Subcutaneous abdominal adipose tissue (tissue), 5 donors: ENCODE results near the gene FAM169A.
"Not testable (repeated sequence)": the region's sequence is repeated elsewhere in the genome, so short reads cannot be mapped to it uniquely, and the experiment has no call there.

Experiments used
- H3K27ac ChIP-seq: one replicate; pipeline ENCODE4 v1.7.0; 2013; ENCODE audit warnings: low read depth, mild to moderate bottlenecking, inconsistent platforms, low read length, moderate library complexity
- H3K27me3 ChIP-seq, 5 donors: one replicate each; pipeline ENCODE4 v1.7.0; 2013; ENCODE audit warnings: low read length in 5 of 5, inconsistent platforms in 1 of 5; ENCODE audit not compliant: control insufficient read depth in 5 of 5, insufficient read depth in 4 of 5
- H3K36me3 ChIP-seq, 5 donors: one replicate each; pipeline ENCODE4 v1.7.0; 2013; ENCODE audit warnings: low read length in 5 of 5; ENCODE audit not compliant: control insufficient read depth in 5 of 5, insufficient read depth in 5 of 5
- H3K4me1 ChIP-seq, 5 donors: one replicate each; pipeline ENCODE4 v1.7.0; 2013; ENCODE audit warnings: low read length in 5 of 5, mild to moderate bottlenecking in 3 of 5, moderate library complexity in 1 of 5; ENCODE audit not compliant: control insufficient read depth in 5 of 5, insufficient read depth in 5 of 5
- H3K4me3 ChIP-seq, 5 donors: one replicate each; pipeline ENCODE4 v1.7.0; 2013; ENCODE audit warnings: low read length in 5 of 5, low read depth in 1 of 5
- H3K9ac ChIP-seq, 5 donors: one replicate each; pipeline ENCODE4 v1.7.0; 2013; ENCODE audit warnings: low read length in 5 of 5, mild to moderate bottlenecking in 4 of 5, moderate library complexity in 3 of 5
- H3K9me3 ChIP-seq, 5 donors: one replicate each; pipeline ENCODE4 v1.7.0; 2013; ENCODE audit warnings: low read length in 5 of 5; ENCODE audit not compliant: control insufficient read depth in 5 of 5
- donor health status: healthy.
- donor health status: healthy.
- donor health status: healthy.
- donor health status: healthy.
- donor health status: healthy.

FAM169A gene

DNA sequence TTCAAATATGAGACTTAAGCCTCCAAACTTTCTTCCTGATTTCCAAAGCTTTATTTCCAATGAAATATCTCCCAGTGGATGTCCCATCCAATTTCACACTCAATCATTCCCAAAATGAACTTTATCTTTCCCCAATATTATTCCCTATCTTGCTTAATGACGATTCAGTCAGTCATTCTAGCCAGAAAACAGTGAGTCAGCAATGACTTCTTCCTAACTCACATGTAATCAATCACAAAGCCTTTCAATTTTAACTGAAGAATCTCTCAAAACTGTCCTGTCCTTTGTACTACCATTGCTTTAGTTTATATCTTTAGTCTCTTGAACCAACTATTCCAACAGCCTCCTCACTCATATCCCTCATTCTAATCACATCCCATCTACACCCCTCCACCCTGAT, 64.2 kb downstream of the FAM169A start:
- Histone ChIP-seq H3K9ac (no peak overlapping the region), H3K27ac (no peak overlapping the region), H3K36me3 (no peaks in the 10 kb centered on the region), H3K9me3 (no peaks in the 10 kb centered on the region), H3K27me3 (peaks cover 0 to 5% (median 0%) of the 10 kb centered on the region in 5 donors), H3K4me3 (no peak overlapping the region), H3K4me1 (no peaks in the 10 kb centered on the region)

DNA sequence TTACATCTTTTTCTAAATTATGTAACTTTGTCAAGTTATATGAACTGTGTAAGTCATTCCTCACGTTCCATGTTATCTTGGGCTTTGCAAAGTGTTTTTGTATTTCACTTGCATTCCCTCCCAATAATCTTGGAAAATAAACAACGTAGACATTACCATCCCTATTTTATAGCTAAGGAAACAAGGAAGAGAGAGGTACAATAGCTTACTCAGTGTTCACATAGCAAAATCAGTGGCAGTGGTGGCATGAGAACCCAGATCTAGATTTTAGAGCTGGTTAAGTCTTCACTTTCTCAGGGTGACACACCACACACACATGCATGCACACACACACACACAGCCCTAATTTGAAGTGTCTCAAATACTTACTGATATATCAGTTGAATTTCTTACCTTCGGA, 65.0 kb downstream of the FAM169A start:
- Histone ChIP-seq H3K36me3 (no peaks in the 10 kb centered on the region), H3K9ac (no peak overlapping the region), H3K27me3 (peaks cover 0 to 5% (median 0%) of the 10 kb centered on the region in 5 donors), H3K4me3 (no peak overlapping the region), H3K9me3 (no peaks in the 10 kb centered on the region), H3K4me1 (no peaks in the 10 kb centered on the region), H3K27ac (no peak overlapping the region)

DNA sequence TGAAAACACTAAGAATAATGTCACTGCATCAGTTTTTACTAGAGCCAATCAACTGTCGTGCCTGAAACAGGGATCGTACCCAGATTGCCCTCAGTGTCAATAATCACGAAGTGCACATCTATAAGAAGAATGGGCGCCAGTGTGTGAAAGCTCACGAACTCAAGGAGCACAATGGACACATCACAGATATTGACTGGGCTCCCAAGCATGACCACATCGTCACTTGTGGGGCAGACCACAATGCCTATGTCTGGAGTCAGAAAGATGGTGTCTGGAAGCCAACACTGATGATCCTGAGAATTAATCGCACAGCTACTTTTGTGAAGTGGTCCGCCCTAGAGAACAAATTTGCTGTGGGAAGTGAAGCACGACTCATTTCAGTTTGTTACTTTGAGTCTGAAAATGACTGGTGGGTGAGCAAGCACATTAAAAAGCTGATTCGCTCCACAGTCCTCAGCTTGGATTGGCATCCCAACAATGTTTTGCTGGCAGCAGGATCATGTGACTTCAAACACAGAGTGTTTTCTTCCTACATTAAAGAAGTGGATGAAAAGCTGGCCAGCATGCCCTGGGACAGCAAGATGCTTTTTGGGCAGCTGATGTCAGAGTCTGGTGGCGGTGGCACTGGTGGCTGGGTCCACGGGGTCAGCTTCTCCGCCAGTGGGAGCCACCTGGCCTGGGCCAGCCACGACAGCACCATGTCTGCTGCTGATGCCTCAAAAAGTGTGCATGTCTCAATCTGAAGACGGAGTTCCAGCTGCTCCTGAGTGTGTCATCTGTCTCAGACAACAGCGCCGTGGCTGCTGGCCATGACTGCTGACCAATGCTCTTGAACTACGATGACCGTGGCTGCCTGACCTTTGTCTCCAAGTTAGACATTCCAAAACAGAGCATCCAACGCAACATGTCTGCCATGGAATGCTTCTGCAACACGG, 66.9 kb downstream of the FAM169A start:
- no peak overlapping the region for H3K9ac ChIP-seq
- H3K4me3 ChIP-seq: no peak overlapping the region
- peaks cover 0 to 5% (median 0%) of the 10 kb centered on the region in 5 donors for H3K27me3 ChIP-seq
- H3K4me1 ChIP-seq: no peaks in the 10 kb centered on the region
- no peaks in the 10 kb centered on the region for H3K9me3 ChIP-seq
- no peaks in the 10 kb centered on the region for H3K36me3 ChIP-seq
- no peak overlapping the region for H3K27ac ChIP-seq

DNA sequence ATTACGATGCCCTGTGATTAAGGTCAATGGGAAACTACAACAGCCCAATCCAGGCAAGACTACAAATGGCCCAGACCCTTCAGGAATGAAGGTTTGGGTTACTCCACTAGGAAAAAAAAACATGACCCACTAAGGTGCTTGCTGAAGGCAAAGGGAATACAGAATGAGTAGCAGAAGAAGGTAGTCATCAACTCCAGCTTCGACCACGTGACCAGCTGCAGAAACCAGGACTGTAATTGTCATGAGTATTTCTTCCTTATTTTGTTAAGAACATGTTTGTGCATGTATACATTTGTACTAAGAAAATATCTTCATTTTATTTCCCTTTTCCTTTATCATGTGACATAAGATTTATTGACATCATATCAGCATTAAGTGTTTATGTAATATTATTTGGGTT, 74.5 kb downstream of the FAM169A start:
- H3K4me1 ChIP-seq, H3K4me3 ChIP-seq, H3K9me3 ChIP-seq, H3K9ac ChIP-seq, H3K27me3 ChIP-seq, H3K27ac ChIP-seq, H3K36me3 ChIP-seq: not testable (repeated sequence)

DNA sequence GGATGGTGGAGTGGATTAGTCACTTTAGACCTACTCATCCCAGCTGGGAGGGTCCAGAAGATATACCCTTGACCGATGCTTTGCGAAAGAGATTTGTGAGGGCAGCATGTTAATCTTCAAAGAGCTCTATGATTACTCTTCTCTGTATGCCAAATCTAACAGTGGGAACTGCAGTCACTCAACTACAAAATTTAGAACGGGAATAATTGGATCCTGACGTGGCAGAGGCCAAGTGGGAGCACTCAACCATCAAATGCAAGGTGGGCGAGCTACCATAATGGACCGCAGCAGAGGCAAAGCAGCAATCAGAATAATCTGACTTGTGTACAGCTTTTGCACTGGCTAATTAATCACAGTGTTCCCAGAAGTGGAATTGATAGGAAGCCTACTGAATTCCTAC, 78.8 kb downstream of the FAM169A start:
- no peak overlapping the region for H3K4me3 ChIP-seq
- no peak overlapping the region for H3K27ac ChIP-seq
- H3K9ac ChIP-seq: no peak overlapping the region
- H3K9me3 ChIP-seq: peaks cover 0 to 3% (median 0%) of the 10 kb centered on the region in 5 donors
- peaks cover 0 to 3% (median 0%) of the 10 kb centered on the region in 5 donors for H3K27me3 ChIP-seq
- H3K36me3 ChIP-seq: no peaks in the 10 kb centered on the region
- no peaks in the 10 kb centered on the region for H3K4me1 ChIP-seq

DNA sequence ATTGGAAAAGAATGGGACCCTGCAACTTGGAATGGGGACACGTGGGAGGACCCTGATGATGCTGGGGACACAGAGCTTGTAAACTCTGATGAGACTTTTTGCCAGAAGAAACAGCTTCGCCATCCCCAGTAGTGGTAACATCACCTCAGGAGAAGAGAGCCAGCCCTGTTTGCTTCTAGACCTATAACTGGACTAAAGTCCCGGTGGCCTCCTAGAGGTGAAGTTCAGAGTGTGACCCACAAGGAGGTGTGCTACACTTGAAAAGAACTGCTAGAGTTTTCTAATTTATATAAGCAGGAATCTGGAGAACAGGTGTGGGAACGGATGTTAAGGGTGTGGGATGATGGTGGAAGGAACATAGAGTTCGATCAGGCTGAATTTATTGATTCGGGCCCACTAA, 79.3 kb downstream of the FAM169A start:
- Histone ChIP-seq H3K27ac (no peak overlapping the region), H3K4me1 (no peaks in the 10 kb centered on the region), H3K36me3 (no peaks in the 10 kb centered on the region), H3K4me3 (no peak overlapping the region), H3K27me3 (peaks cover 0 to 3% (median 0%) of the 10 kb centered on the region in 5 donors), H3K9me3 (peaks cover 0 to 3% (median 0%) of the 10 kb centered on the region in 5 donors), H3K9ac (no peak overlapping the region)

DNA sequence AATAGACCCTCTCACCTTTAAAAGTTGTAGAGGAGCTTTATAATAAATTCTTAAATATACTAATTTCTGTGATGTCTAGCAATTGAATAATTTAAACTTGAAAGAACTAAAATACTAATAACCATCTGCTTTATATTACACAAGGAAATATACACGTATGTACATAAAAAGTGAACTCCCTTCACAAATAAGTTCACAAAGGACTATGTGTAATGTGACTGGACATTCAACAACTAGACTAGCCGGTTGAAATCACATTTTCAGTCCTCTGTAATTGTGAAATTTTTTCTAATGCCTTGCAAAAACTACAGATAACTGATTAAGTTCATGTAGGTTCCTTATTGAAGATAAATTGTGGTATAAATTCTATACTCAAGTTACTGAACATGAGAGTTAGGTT, 87.6 kb downstream of the FAM169A start:
- no peak overlapping the region for H3K9ac ChIP-seq
- H3K4me1 ChIP-seq: no peaks in the 10 kb centered on the region
- H3K4me3 ChIP-seq: no peak overlapping the region
- peaks cover 23 to 35% (median 33%) of the 10 kb centered on the region in 5 donors for H3K36me3 ChIP-seq
- H3K9me3 ChIP-seq: no peaks in the 10 kb centered on the region
- H3K27ac ChIP-seq: no peak overlapping the region
- no peaks in the 10 kb centered on the region for H3K27me3 ChIP-seq

DNA sequence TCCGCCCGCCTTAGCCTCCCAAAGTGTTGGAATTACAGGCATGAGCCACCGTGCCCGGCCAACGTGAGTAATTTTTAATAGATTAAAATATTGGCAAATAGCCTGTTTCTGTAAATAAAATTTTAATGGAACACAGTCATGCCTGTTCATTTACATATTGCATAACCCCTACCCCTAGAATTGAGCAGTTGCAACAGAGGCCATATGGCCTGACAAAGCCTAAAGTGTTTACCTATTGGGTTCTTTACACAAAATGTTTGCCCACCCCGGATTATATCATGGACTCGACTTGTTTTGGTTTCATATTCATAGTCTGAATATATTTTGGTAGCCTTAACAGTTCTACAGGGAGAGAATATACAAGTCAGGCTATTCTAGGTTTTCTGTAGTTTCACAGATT, 93.8 kb downstream of the FAM169A start:
- Histone ChIP-seq H3K9me3 (no peaks in the 10 kb centered on the region), H3K4me3 (no peak overlapping the region), H3K9ac (no peak overlapping the region), H3K36me3 (peaks cover 40 to 71% (median 59%) of the 10 kb centered on the region in 5 donors), H3K27ac (no peak overlapping the region), H3K4me1 (peaks cover 2 to 10% (median 9%) of the 10 kb centered on the region in 5 donors), H3K27me3 (no peaks in the 10 kb centered on the region)

DNA sequence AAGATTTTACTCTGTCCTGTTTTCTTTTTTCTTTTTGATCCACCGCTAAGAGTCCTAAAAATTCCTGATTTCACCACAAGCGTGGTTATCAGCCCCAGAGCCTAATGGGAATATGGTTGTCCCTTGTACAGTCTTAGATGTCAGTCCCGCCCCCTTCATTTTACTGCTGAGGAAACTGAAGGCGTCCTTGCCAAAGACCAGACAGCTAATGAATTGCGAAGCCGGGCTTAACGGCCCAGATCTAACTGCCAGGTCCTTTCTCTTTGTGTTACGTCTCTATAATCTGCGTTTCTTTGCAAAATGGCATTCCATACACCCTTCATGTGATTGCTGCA, 98.6 kb downstream of the FAM169A start:
- peak overlapping the region; percentile 95 to 100 (median 97) for H3K4me3 ChIP-seq
- H3K4me1 ChIP-seq: peaks cover 5 to 29% (median 26%) of the 10 kb centered on the region in 5 donors
- peak overlapping the region; percentile 96 for H3K27ac ChIP-seq
- H3K27me3 ChIP-seq: no peaks in the 10 kb centered on the region
- H3K9me3 ChIP-seq: no peaks in the 10 kb centered on the region
- H3K9ac ChIP-seq: peak overlapping the region; percentile 83 to 99 (median 95)
- H3K36me3 ChIP-seq: peaks cover 17 to 31% (median 24%) of the 10 kb centered on the region in 5 donors

DNA sequence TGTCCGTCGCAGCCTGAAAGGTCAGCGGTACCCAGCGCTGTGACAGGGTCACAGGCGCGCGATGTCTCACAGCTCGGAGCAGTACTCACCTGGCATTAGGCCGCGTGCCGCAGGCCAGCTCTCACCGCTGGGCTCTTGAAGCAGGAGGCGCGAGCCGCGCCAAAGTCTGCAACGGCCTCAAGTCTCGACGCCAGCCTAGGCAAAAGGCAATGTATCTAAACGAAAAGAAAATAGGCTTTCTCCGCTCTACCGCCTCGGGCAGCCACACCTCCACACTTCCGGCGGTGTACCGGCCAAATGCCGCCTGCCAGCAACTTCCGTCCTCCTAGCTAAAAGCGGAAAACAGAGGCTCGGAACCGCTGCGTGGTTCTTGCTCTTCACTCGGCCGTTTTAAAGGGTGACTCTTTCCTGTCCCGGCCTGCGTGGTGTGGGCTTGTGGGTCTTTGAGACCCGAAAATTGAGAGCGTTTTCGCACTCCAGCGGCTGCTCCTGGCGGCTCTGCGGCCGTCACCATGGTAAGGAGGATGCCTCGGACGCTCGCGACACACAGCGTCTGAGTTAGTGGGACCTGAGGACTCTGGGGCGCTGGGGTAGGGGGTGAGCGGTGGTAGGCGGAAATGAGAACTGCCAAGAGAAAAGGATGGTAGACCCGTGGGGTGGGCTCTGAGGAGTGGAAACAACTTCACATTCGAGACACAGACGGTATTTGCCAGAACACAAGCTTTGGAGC, 99.2 kb downstream of the FAM169A start, which contains the start of the genes GFM2 and NSA2:
Gene GFM2, minus strand, starts transcription at position 269 of the 730 bp plus-strand sequence. CDS start 3,375 bp downstream, outside the sequence.
Gene NSA2, plus strand, starts transcription at position 401 of the 730 bp plus-strand sequence. Its CDS starts 112 bp downstream, at position 513.
- Histone ChIP-seq H3K9me3 (no peaks in the 10 kb centered on the region), H3K36me3 (peaks cover 19 to 31% (median 26%) of the 10 kb centered on the region in 5 donors), H3K4me3 (peak within 1 kb of the TSS; percentile 95 to 100 (median 97)), H3K4me1 (peaks cover 5 to 29% (median 26%) of the 10 kb centered on the region in 5 donors), H3K27ac (peak within 1 kb of the TSS; percentile 96), H3K9ac (peak within 1 kb of the TSS; percentile 83 to 99 (median 95)), H3K27me3 (no peaks in the 10 kb centered on the region)
